Measurements from ENCODE around the gene SELPLG. TPM values are rescaled to one million over a fixed set of nuclear protein-coding genes. Genes with fewer than 3 reads are reported as not detected.

The SELPLG gene
- total RNA-seq, 4 donors from 2014 or later = 3.6 to 12.4 (median 5.5) TPM

DNA sequence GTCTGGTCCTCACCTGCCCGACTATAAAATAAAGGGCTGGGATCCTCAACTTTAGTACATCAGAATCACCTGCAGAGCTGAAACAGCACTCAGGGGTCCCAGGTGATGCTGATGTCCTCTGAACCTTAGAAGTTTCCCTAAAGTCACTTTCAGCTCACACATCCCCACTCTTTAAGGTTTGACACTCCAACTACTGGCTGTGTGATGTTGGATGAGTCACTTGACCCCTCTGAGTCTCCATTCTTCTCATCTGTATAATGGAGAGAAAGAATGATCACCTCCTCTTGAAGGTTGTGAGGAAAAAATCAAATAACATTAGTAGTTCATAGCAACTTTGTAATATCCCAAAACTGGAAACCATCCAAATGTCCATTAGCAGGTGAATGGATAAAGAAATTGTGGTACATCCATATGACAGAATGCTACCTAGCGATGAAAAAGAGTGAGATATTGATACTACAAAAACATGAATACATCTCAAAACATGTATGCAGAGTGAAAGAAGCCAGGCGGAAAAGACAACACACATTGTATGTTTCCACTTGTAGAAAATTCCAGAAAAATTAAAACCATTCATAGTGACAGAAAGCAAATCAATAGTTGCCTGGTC is 49.1 kb downstream of the SELPLG start:
- Histone ChIP-seq H3K4me1 (peaks cover 0 to 16% (median 0%) of the 10 kb centered on the region in 3 donors), H3K9me3 (no peaks in the 10 kb centered on the region), H3K4me3 (no peak overlapping the region), H3K27ac (peak overlapping the region in 1 of 4 donors; percentile 8), H3K36me3 (no peaks in the 10 kb centered on the region), H3K27me3 (peaks cover 14% of the 10 kb centered on the region)
- ATAC-seq = no peak
- TF ChIP-seq POLR2AphosphoS5 (IDR thresholded peaks at IDR 0.05) (no peak), EP300 (IDR thresholded peaks at IDR 0.05) (no peak), CTCF (IDR thresholded peaks at IDR 0.05) (no peak), POLR2A (IDR thresholded peaks at IDR 0.05) (no peak)
- WGBS, 2 donors (ENCODE audit: low coverage in 1 of 2) = 56 to 83% methylated on average over 1 to 3 of the region's 3 CpGs

DNA sequence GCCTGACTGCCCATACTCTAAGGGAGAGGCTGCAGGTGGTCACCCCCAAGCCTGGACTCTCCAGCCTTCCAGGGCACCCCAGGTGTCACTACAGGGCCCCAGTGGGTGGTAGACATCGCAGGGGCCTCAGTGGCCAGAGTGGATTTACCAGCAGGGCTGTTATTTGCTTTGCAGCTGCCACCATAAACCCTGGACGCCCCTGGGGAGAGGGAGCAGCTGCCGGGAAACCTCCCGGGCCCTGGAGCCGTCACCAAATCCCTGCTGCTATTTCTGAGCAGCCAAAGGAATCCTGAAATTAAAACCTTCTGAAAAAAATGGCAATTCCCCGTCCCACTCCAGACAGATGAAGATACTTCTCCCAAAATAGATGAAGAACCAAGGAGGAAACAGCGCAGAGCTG is 49.7 kb downstream of the SELPLG start:
- ATAC-seq = no peak
- TF ChIP-seq EP300 (IDR thresholded peaks at IDR 0.05) (no peak), POLR2A (IDR thresholded peaks at IDR 0.05) (no peak), CTCF (IDR thresholded peaks at IDR 0.05) (no peak), POLR2AphosphoS5 (IDR thresholded peaks at IDR 0.05) (no peak)
- H3K9me3 ChIP-seq = no peaks in the 10 kb centered on the region
- 39 to 100% methylated on average over 1 to 6 of the region's 7 CpGs for WGBS, 2 donors (ENCODE audit: low coverage in 1 of 2)
- H3K36me3 ChIP-seq = no peaks in the 10 kb centered on the region
- no peak overlapping the region for H3K4me3 ChIP-seq
- H3K27ac ChIP-seq = peak overlapping the region in 1 of 4 donors; percentile 8
- H3K27me3 ChIP-seq = peaks cover 12% of the 10 kb centered on the region
- H3K4me1 ChIP-seq = peaks cover 0 to 16% (median 0%) of the 10 kb centered on the region in 3 donors

- Histone ChIP-seq H3K36me3 (no peaks in the 10 kb centered on the region), H3K4me1 (peaks cover 0 to 16% (median 0%) of the 10 kb centered on the region in 3 donors), H3K4me3 (no peak overlapping the region), H3K27me3 (peaks cover 3% of the 10 kb centered on the region), H3K27ac (no peak overlapping the region), H3K9me3 (no peaks in the 10 kb centered on the region)
- TF ChIP-seq CTCF (IDR thresholded peaks at IDR 0.05) = no peak
- no peak for TF ChIP-seq POLR2A (IDR thresholded peaks at IDR 0.05)
- no peak for TF ChIP-seq POLR2AphosphoS5 (IDR thresholded peaks at IDR 0.05)
- no peak for ATAC-seq
- 60 to 88% methylated on average over 1 to 2 of the region's 10 CpGs for WGBS, 2 donors (ENCODE audit: low coverage in 1 of 2)
Measured at GRCh38 chr12:108582978-108583770, 50.5 kb downstream of the SELPLG start.

GRCh38 chr12:108582509-108582908 is 51.2 kb downstream of the SELPLG start:
- no peak for TF ChIP-seq POLR2A (IDR thresholded peaks at IDR 0.05)
- no peak for TF ChIP-seq POLR2AphosphoS5 (IDR thresholded peaks at IDR 0.05)
- TF ChIP-seq EP300 (IDR thresholded peaks at IDR 0.05) = no peak
- no peak for TF ChIP-seq CTCF (IDR thresholded peaks at IDR 0.05)
- Histone ChIP-seq H3K4me3 (no peak overlapping the region), H3K27ac (no peak overlapping the region), H3K36me3 (no peaks in the 10 kb centered on the region), H3K9me3 (no peaks in the 10 kb centered on the region), H3K27me3 (no peaks in the 10 kb centered on the region), H3K4me1 (peaks cover 0 to 16% (median 0%) of the 10 kb centered on the region in 3 donors)
- ATAC-seq = no peak
- WGBS, 2 donors (ENCODE audit: low coverage in 1 of 2) = 80 to 84% methylated on average over 2 to 3 of the region's 9 CpGs

Data from gastroesophageal sphincter (tissue), 4 donors.